Cardiac muscle cell (in vitro differentiated cells and primary cell): ENCODE data around the gene EFTUD2. TPM values are rescaled to one million over a fixed set of nuclear protein-coding genes. Genes with fewer than 3 reads are reported as not detected.

ENCODE experiments used
- DNase-seq, 2 donors: peaks; one replicate each; pipeline versions ENCODE4 v3.0.0 to v3.0.0-alpha.2; 2010 to 2017; ENCODE audit warnings: low read depth in 1 of 2, low spot score in 1 of 2
- H3K27ac ChIP-seq: fragments of 200-600 bp; sonication (generic); 2 replicates; pipeline ENCODE4 v1.5.1; 2016
- H3K27me3 ChIP-seq: fragments of 200-600 bp; sonication (generic); 2 replicates; pipeline ENCODE4 v1.6.0; 2016; ENCODE audit warnings: control low read depth
- H3K36me3 ChIP-seq: fragments of 200-600 bp; sonication (generic); 2 replicates; pipeline ENCODE4 v1.5.1; 2016; ENCODE audit warnings: control low read depth
- H3K4me1 ChIP-seq: fragments of 200-600 bp; sonication (generic); 2 replicates; pipeline ENCODE4 v1.8.1; 2017; ENCODE audit warnings: low read depth, mild to moderate bottlenecking, mixed run types
- H3K4me3 ChIP-seq: fragments of 200-600 bp; sonication (generic); 2 replicates; pipeline ENCODE4 v1.5.1; 2016; ENCODE audit warnings: mild to moderate bottlenecking
- H3K9me3 ChIP-seq: fragments of 200-600 bp; sonication (generic); 2 replicates; pipeline ENCODE4 v1.5.1; 2017; ENCODE audit warnings: low read depth, mild to moderate bottlenecking, control low read depth
- polyA plus RNA-seq: library from polyadenylated mRNA; unstranded; fragments of >200 nt; fragmentation: Nextera tagmentation; extraction: Ambion mirVana; gene quantifications from 2 replicates; pipeline ENCODE4 v1.2.1, GENCODE V29; 2016
- total RNA-seq: library from RNA; depleted of rRNA; stranded (reverse); fragments of >200 nt; gene quantifications from 2 replicates; pipeline ENCODE4 v1.2.3, GENCODE V29; 2016
- TF ChIP-seq, protein P1 (sequence below): IDR thresholded peaks from 2 replicates; pipeline ENCODE4 v1.5.1; 2012; ENCODE audit warnings: low read depth, mild to moderate bottlenecking, low read length

EFTUD2 gene
- total and polyA plus RNA-seq, 2 experiments from 2014 or later, result 105 to 151 TPM

GRCh38 chr17:44848961-44849489 is 50.2 kb downstream of the EFTUD2 start:
- TF ChIP-seq, protein P1, sequence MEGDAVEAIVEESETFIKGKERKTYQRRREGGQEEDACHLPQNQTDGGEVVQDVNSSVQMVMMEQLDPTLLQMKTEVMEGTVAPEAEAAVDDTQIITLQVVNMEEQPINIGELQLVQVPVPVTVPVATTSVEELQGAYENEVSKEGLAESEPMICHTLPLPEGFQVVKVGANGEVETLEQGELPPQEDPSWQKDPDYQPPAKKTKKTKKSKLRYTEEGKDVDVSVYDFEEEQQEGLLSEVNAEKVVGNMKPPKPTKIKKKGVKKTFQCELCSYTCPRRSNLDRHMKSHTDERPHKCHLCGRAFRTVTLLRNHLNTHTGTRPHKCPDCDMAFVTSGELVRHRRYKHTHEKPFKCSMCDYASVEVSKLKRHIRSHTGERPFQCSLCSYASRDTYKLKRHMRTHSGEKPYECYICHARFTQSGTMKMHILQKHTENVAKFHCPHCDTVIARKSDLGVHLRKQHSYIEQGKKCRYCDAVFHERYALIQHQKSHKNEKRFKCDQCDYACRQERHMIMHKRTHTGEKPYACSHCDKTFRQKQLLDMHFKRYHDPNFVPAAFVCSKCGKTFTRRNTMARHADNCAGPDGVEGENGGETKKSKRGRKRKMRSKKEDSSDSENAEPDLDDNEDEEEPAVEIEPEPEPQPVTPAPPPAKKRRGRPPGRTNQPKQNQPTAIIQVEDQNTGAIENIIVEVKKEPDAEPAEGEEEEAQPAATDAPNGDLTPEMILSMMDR, result no peak
- Histone ChIP-seq H3K4me1 (peaks cover 7% of the 10 kb centered on the region), H3K27me3 (no peaks in the 10 kb centered on the region), H3K4me3 (no peak overlapping the region), H3K27ac (peak overlapping the region; percentile 23), H3K9me3 (no peaks in the 10 kb centered on the region), H3K36me3 (peaks cover 21% of the 10 kb centered on the region)
- no peak for DNase-seq

DNA sequence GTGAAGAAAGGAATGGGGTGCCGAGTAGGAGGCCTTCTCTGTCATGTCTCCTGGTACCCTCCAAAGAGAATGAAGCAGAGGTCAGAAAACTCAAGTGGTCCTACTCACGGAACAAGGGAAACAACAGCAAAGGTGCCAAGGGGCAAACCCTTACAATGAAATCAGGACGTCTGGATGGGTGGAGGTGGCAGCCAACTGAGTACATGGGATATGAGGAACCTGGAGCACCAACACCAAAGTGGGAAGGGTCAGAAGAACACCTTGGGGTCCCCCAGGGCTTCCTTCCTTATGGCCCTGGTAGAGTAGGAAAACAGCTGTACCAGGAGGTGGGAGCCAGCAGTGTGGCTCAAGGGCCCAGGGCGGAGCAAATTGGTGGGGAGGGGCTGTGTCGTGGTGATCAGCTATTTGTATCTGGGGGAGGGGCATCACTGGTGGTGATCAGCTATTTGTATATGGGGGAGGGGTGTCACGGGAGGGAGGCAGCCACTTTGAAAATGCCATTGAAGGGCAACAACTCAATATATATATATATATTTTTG is 50.9 kb downstream of the EFTUD2 start:
- Histone ChIP-seq H3K27me3 (no peaks in the 10 kb centered on the region), H3K4me3 (no peak overlapping the region), H3K4me1 (peaks cover 14% of the 10 kb centered on the region), H3K36me3 (peaks cover 14% of the 10 kb centered on the region), H3K9me3 (no peaks in the 10 kb centered on the region), H3K27ac (no peak overlapping the region)
- TF ChIP-seq, protein P1, result no peak
- DNase-seq, result no peak

- no peak for DNase-seq
- TF ChIP-seq, protein P1, result no peak
- Histone ChIP-seq H3K27ac (no peak within 1 kb of the TSS), H3K9me3 (no peaks in the 10 kb centered on the region), H3K27me3 (no peaks in the 10 kb centered on the region), H3K4me1 (peaks cover 20% of the 10 kb centered on the region), H3K4me3 (no peak within 1 kb of the TSS), H3K36me3 (peaks cover 13% of the 10 kb centered on the region)
These were observed 51.7 kb downstream of the EFTUD2 start, which contains the start of gene HIGD1B for GRCh38 chr17:44847586-44847985. TSS of gene HIGD1B (plus strand) at chr17:44847883. CDS start at chr17:44848153, 270 bp downstream.

GRCh38 chr17:44846206-44846605 is 53.0 kb downstream of the EFTUD2 start:
- TF ChIP-seq, protein P1, result no peak
- Histone ChIP-seq H3K27ac (no peak overlapping the region), H3K9me3 (no peaks in the 10 kb centered on the region), H3K4me1 (peaks cover 27% of the 10 kb centered on the region), H3K27me3 (no peaks in the 10 kb centered on the region), H3K36me3 (peaks cover 5% of the 10 kb centered on the region), H3K4me3 (no peak overlapping the region)
- no peak for DNase-seq

- no peaks in the 10 kb centered on the region for H3K9me3 ChIP-seq
- peak overlapping the region; percentile 87 for H3K27ac ChIP-seq
- H3K27me3 ChIP-seq, result no peaks in the 10 kb centered on the region
- H3K4me3 ChIP-seq, result no peak overlapping the region
- peak in 1 of 2 donors; percentile 41 for DNase-seq
- H3K4me1 ChIP-seq, result peaks cover 27% of the 10 kb centered on the region
- H3K36me3 ChIP-seq, result no peaks in the 10 kb centered on the region
- TF ChIP-seq, protein P1, result peak; percentile 17
These were observed 54.8 kb downstream of the EFTUD2 start for GRCh38 chr17:44844390-44844830.
